HepG2 (cell line): Measurements from ENCODE around the gene SV2A. TPM values are rescaled to one million over a fixed set of nuclear protein-coding genes. Genes with fewer than 3 reads are reported as not detected.

Experiments
- CENPBD1 ChIP-seq: sonication (generic); formaldehyde crosslinking; IDR thresholded peaks from 2 replicates; pipeline ENCODE4 v1.8.0; 2022; ENCODE audit warnings: missing genetic modification reagents, low read depth, mild to moderate bottlenecking, borderline replicate concordance
- EZH2 ChIP-seq: conservative IDR thresholded peaks from 2 replicates; pipeline ENCODE4 v1.6.1; 2012; ENCODE audit warnings: mild to moderate bottlenecking, low read depth, low read length, moderate library complexity
- GATA4 ChIP-seq: sonication (generic); IDR thresholded peaks from 2 replicates; pipeline ENCODE4 v1.6.1; 2016; ENCODE audit warnings: antibody characterized with exemption, low read depth, borderline replicate concordance
- HNRNPLL ChIP-seq: fragments of 200-400 bp; formaldehyde crosslinking; IDR thresholded peaks from 2 replicates; pipeline ENCODE4 v1.6.1; 2017; ENCODE audit warnings: mild to moderate bottlenecking, low read depth, low read length; ENCODE audit not compliant: poor library complexity, severe bottlenecking
- HOXD1 ChIP-seq: sonication (generic); formaldehyde crosslinking; IDR thresholded peaks from 2 replicates; pipeline ENCODE4 v1.5.0; 2020; ENCODE audit warnings: missing genetic modification reagents
- KAT8 ChIP-seq: IDR thresholded peaks from 2 replicates; pipeline ENCODE4 v1.6.1; 2016; ENCODE audit warnings: missing genetic modification reagents, missing compliant biosample characterization
- NFIC ChIP-seq: IDR thresholded peaks from 2 replicates; pipeline ENCODE4 v1.6.1; 2012; ENCODE audit warnings: mild to moderate bottlenecking, low read length, inconsistent platforms
- NR2F1 ChIP-seq, 2 experiments: fragments of 450-650 bp in 1 of 2; formaldehyde crosslinking in 1 of 2; IDR thresholded peaks; 2 replicates each; pipeline versions ENCODE4 v1.5.0 to v1.6.1; 2016 to 2020; ENCODE audit warnings: mild to moderate bottlenecking in 1 of 2, missing compliant biosample characterization in 1 of 2, missing genetic modification reagents in 1 of 2, moderate library complexity in 1 of 2
- PAF1 ChIP-seq: IDR thresholded peaks from 2 replicates; pipeline ENCODE4 v1.6.1; 2016; ENCODE audit warnings: missing genetic modification reagents, missing compliant biosample characterization
- POLR2G ChIP-seq: fragments of 200-400 bp; formaldehyde crosslinking; IDR thresholded peaks from 2 replicates; pipeline ENCODE4 v1.6.1; 2018; ENCODE audit warnings: mild to moderate bottlenecking, low read depth, low read length, moderate library complexity
- RARG ChIP-seq: sonication (generic); formaldehyde crosslinking; IDR thresholded peaks from 2 replicates; pipeline ENCODE4 v1.4.0; 2020; ENCODE audit warnings: low read depth, mild to moderate bottlenecking, missing genetic modification reagents
- SNAPC5 ChIP-seq: sonication (generic); formaldehyde crosslinking; IDR thresholded peaks from 2 replicates; pipeline ENCODE4 v1.8.1; 2023; ENCODE audit warnings: mild to moderate bottlenecking, missing genetic modification reagents, borderline replicate concordance
- STAT5B ChIP-seq: sonication (generic); formaldehyde crosslinking; IDR thresholded peaks from 2 replicates; pipeline ENCODE4 v1.4.0; 2020; ENCODE audit warnings: missing genetic modification reagents
- TAF15 ChIP-seq: fragments of 200-400 bp; formaldehyde crosslinking; IDR thresholded peaks from one replicate; pipeline ENCODE4 v1.6.1; 2018; ENCODE audit warnings: mild to moderate bottlenecking, low read depth, low read length; ENCODE audit not compliant: poor library complexity, severe bottlenecking
- ZFP91 ChIP-seq: sonication (generic); formaldehyde crosslinking; IDR thresholded peaks from 2 replicates; pipeline ENCODE4 v1.9.0; 2022; ENCODE audit warnings: missing genetic modification reagents, mild to moderate bottlenecking, borderline replicate concordance
- ZMYM4 ChIP-seq: sonication (generic); formaldehyde crosslinking; IDR thresholded peaks from 2 replicates; pipeline ENCODE4 v1.8.1; 2023; ENCODE audit warnings: mild to moderate bottlenecking, missing genetic modification reagents
- ZNF256 ChIP-seq: sonication (generic); formaldehyde crosslinking; conservative IDR thresholded peaks from 2 replicates; pipeline ENCODE4 v1.4.0; 2020; ENCODE audit warnings: missing genetic modification reagents
- ZNF749 ChIP-seq: sonication (generic); formaldehyde crosslinking; IDR thresholded peaks from 2 replicates; pipeline ENCODE4 v1.8.0; 2022; ENCODE audit warnings: mild to moderate bottlenecking, missing genetic modification reagents, moderate library complexity, borderline replicate concordance
- ZNF883 ChIP-seq: sonication (generic); formaldehyde crosslinking; IDR thresholded peaks from 2 replicates; pipeline ENCODE4 v1.5.1; 2020; ENCODE audit warnings: mild to moderate bottlenecking, missing genetic modification reagents; ENCODE audit errors: not compliant biosample characterization
- ZSCAN21 ChIP-seq: sonication (generic); formaldehyde crosslinking; IDR thresholded peaks from 2 replicates; pipeline ENCODE4 v1.8.0; 2022; ENCODE audit warnings: mild to moderate bottlenecking, missing genetic modification reagents, moderate library complexity, borderline replicate concordance
- polyA plus RNA-seq, 8 experiments: library from polyadenylated mRNA; depleted of rRNA in 3 of 8; stranded (reverse) in 7 of 8; unstranded in 1 of 8; fragments of >200 nt; fragmentation: Illumina TruSeq in 4 of 8; extraction: Trizol in 4 of 8; gene quantifications; 2 replicates each; pipeline versions ENCODE4 v1.2.1 to v1.2.3, GENCODE V29; 2011 to 2016; ENCODE audit warnings: low read depth in 4 of 8, missing spikeins in 1 of 8, mixed read lengths in 1 of 8; ENCODE audit not compliant: insufficient read depth in 1 of 8
- total RNA-seq, 5 experiments: library from RNA; depleted of rRNA; stranded (reverse); fragments of >200 nt; fragmentation: Illumina TruSeq; extraction: Trizol; gene quantifications; 2 replicates each; pipeline ENCODE4 v1.2.3, GENCODE V29; 2016; ENCODE audit warnings: low read depth in 1 of 5
- TF ChIP-seq, protein P1 (sequence below): sonication (generic); formaldehyde crosslinking; IDR thresholded peaks from 2 replicates; pipeline ENCODE4 v1.5.0; 2020; ENCODE audit warnings: missing genetic modification reagents
- TF ChIP-seq, protein P2 (sequence below): sonication (generic); formaldehyde crosslinking; IDR thresholded peaks from 2 replicates; pipeline ENCODE4 v1.5.1; 2020; ENCODE audit warnings: missing genetic modification reagents, mild to moderate bottlenecking, borderline replicate concordance

Gene SV2A
- total and polyA plus RNA-seq, 2 of the 13 experiments (the other 11 are each of a cell fraction or from before 2014, with no cell fraction given): 0.84 to 1.9 TPM

DNA sequence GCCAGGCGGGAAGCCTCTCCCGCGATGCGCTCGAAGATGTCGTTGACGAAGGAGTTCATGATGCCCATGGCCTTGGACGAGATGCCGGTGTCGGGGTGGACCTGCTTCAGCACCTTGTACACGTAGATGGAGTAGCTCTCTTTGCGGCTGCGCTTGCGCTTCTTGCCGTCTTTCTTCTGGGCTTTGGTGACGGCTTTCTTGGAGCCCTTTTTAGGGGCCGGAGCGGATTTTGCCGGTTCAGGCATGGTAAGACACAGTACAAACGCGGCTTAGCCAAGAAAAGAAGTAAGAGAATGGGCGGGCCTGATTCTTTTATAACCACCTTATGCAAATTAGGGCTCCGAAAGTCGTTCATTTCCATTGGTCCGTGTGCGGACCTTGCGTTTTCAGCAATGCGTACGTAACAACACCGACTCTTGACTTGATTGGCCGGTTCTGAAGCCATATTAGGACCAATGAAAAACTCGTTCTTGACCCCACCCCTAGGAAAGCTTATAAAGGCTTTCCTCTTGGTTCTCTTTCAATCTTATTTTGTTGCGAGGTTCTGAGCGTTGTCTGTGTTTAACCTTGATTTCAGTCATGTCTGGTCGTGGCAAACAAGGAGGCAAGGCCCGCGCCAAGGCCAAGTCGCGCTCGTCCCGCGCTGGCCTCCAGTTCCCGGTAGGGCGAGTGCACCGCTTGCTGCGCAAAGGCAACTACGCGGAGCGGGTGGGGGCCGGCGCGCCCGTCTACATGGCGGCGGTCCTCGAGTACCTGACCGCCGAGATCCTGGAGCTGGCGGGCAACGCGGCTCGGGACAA is 31.0 kb downstream of the SV2A start (continued):
- TF ChIP-seq NR2F1 (CRISPR knock-in tag; IDR thresholded peaks at IDR 0.05): no peak
- no peak; the same call in 1 of the 2 replicates for TF ChIP-seq ZFP91 (CRISPR knock-in tag)
- no peak for TF ChIP-seq EZH2
- TF ChIP-seq HOXD1 (CRISPR knock-in tag): no peak
- TF ChIP-seq ZNF883 (CRISPR knock-in tag): no peak
- TF ChIP-seq ZMYM4 (CRISPR knock-in tag): peak; percentile 81
- TF ChIP-seq STAT5B (CRISPR knock-in tag): no peak
- TF ChIP-seq POLR2G: peak; percentile 92
- TF ChIP-seq, protein P1, sequence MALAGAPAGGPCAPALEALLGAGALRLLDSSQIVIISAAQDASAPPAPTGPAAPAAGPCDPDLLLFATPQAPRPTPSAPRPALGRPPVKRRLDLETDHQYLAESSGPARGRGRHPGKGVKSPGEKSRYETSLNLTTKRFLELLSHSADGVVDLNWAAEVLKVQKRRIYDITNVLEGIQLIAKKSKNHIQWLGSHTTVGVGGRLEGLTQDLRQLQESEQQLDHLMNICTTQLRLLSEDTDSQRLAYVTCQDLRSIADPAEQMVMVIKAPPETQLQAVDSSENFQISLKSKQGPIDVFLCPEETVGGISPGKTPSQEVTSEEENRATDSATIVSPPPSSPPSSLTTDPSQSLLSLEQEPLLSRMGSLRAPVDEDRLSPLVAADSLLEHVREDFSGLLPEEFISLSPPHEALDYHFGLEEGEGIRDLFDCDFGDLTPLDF (CRISPR knock-in tag): no peak
- TF ChIP-seq KAT8: peak; percentile 5
- peak; percentile 20; the same call in 1 of the 2 replicates for TF ChIP-seq ZNF749
- TF ChIP-seq NFIC: peak; percentile 19; the same call in 1 of the 2 replicates
- peak; percentile 86; the same call in 1 of the 2 replicates for TF ChIP-seq ZNF256
- no peak for TF ChIP-seq CENPBD1 (CRISPR knock-in tag)
- TF ChIP-seq TAF15: peak; percentile 89
- TF ChIP-seq RARG: no peak
- TF ChIP-seq HNRNPLL: peak; percentile 82
- no peak for TF ChIP-seq SNAPC5 (CRISPR knock-in tag)
- TF ChIP-seq ZSCAN21: 0 out of 2 replicates have a peak, but pooled peaks have one; percentile 3
- peak; percentile 15; the same call in 1 of the 2 replicates for TF ChIP-seq GATA4
- TF ChIP-seq, protein P2, sequence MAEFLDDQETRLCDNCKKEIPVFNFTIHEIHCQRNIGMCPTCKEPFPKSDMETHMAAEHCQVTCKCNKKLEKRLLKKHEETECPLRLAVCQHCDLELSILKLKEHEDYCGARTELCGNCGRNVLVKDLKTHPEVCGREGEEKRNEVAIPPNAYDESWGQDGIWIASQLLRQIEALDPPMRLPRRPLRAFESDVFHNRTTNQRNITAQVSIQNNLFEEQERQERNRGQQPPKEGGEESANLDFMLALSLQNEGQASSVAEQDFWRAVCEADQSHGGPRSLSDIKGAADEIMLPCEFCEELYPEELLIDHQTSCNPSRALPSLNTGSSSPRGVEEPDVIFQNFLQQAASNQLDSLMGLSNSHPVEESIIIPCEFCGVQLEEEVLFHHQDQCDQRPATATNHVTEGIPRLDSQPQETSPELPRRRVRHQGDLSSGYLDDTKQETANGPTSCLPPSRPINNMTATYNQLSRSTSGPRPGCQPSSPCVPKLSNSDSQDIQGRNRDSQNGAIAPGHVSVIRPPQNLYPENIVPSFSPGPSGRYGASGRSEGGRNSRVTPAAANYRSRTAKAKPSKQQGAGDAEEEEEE (CRISPR knock-in tag): no peak
- TF ChIP-seq PAF1: no peak
